NCI-H524 (cell line): ENCODE data around the gene LYL1.
A peak's percentile ranks its signal among the peaks of the same experiment; 100 is the strongest.

ENCODE experiments used
- DNase-seq, 2 experiments: peaks; one replicate each; lab custom pipeline; 2025; lab: John Stamatoyannopoulos, UW

The LYL1 gene

DNA sequence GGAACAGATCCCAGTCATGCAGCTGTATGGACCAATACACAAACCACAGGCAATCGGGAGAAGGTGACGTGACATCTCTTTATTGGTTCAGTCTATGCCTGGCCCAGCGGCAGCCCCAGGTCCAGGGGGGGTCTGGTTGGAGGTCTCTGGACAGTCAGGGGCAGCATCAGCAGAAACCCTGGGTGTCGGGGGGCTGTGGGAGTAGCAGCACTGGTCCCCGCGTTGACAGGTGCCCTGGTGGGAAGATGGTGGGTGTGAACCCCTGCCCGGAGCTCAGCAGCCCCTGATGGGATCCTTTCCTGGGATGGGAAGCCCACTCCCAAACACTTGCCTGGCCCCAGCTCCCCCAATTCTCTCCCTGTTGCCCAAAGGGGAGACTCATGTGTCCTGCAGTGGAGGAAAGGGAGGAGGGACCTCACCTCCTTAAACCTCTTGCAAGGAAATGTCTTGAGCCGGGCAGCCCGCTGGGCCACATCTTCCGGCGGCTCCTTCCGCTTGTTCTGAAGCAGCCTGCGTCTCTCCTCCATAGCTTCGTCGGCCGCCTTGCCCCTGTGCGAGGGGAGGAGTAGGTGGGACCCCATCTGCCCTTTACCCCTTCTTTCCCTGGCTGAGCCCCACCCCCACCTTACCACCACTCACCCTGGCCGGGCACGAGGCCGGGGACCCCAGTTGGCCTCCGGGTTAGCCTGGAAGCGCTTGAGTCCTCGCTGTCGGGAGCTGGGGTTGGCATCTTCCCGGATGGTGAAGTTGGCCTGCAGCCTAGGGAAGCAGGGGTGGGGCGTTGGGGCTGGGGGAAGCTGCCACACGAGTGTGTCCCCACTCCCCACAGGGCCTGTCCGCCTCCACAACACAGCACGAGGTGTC is 2.4 kb upstream of the LYL1 start:
- no peak for DNase-seq

DNA sequence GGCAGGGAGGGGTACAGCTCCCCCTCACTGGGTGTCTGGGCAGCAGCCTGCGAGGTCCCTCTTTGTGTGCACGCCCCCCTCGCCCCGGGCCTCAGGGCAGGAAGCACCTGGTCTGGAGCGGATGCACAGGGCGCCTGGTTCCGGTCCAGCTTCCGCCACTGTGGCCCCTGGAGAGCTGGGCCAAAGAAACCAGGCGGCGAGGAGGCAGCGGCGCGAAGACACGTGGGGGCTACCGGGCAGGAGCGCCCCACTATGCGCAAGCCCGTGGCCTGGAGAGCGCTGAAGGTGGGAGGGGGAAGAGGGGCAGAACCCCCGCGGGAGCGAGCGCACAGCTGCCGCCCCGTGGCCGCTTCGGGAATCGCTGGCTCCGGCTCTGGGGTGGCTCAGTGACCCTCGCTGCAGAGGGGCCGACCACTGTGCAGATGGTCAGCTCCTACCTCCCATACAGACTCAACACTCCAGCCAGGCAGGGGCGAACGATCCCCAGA is 1.7 kb upstream of the LYL1 start:
- peak in 1 of 2 experiments; percentile 24 for DNase-seq

DNA sequence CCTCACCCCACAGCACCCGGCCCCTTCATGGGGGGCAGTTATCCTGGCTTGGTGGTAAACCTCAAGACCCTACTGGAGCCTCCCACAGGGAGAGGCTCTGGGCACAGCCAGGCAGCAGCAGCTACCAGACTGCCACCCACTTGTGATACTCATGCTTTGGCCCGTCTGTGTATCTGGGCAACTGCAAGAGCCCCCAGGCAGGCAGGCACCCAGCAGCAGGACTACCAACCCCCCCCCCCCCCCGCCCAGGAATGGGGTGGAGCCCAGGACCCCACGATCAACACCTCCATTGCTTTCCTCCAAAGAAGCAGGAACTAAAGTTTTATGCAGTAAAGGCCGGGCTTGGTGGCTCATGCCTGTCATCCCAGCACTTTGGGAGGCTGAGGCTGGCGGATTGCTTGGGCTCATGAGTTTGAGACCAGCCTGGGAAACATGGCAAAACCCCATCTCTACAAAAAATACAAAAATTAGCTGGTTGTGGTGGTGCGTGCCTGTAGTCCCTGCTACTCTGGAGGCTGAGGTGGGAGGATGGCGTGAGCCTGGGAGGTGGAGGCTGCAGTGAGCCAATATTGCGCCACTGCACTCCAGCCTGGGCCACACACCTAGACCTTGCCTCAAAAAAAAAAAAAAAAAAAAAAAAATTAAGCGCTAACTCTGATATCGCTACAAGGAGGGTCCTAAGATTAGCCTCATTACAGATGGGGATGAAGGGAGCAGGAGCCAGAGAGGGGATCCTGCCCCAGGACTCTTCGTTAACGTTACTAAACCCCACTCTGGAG is 1.1 kb upstream of the LYL1 start:
- no peak for DNase-seq

DNA sequence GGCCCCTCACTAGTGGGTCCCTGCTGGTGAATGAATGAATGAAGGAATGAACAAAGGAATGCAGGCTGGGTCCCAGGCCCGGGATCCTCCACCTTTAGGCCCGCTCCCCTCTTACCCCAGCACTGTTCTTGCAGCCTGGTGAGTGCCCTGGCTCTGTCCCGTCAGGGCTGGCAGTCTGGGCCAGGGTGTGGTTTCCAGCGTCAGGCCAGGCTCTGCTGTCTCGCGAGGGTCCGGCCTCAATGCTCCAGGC is 317 bp downstream of the LYL1 start:
- DNase-seq, result no peak

DNA sequence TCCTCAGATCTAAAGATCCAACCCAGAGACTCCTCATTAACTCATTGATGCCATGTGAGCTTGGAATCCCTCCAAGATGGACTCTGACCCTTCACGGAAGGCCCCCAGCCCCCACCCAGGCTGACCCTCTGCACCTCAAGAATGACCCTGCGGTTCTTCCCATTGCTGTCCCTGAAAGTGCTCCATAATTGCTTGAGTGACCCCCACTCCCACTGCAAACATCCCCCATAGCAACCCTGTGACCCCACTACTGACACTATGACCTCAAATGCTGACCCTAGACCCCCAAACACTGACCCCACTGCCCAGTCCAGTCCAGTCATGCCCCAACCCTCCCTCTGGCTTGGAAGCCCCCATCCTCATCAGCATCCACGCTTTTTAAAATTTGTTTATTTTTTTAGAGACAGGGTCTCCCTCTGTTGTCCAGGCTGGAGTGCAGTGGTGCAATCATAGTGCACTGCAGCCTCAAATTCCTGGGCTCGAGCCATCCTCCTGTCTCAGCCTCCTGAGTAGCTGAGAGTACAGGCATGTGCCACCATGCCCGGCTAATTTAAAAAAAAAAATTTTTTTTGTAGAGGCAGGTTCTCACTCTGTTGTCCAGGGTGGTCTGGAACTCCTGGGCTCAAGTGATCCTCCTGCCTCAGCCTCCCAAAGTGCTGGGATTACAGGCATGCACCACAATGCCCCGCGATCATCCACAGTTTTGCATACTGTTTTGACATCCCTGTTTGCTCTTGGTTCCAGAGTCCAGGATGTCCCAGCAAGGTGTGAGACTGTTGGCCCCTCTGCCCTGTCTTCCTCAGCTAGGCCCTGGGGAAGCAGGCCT is 855 bp downstream of the LYL1 start:
- DNase-seq, result no peak

DNA sequence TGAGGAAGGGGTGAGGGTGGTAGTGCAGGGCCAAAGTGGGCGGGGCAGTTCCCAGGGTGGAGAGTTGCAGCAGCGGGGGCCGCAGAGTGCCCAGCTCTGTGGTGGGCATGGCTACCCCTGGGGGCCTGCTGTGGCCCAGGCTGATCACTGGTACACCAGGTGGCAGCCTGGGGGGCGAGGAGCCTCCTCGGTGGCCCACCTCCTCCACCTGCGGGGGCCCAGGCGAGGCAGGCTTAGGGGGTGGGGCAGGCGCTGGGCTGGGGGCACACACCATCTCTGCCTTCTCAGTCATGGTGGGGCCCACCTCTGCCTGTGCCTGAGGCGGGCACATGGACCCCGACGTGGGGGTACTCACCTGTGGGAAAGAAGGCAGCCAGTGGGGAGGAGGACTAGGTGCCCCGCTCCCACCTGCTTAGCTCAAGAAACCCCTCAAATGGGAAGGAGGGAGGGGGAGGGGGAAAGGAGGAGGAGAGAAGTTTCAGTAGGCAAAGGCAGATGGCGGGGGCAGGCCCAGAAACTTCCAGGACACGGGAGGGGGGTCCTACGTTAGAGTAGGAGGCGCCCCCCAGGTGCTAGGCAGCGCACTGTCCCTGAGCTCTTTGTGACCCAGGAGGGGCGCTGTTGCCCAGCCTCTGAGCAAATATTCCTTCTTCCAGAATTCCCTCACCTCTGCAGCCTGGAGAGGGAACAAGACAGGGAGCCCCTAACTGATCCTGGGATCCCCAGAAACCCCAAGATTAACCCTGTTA is 1.6 kb downstream of the LYL1 start:
- DNase-seq, result no peak

DNA sequence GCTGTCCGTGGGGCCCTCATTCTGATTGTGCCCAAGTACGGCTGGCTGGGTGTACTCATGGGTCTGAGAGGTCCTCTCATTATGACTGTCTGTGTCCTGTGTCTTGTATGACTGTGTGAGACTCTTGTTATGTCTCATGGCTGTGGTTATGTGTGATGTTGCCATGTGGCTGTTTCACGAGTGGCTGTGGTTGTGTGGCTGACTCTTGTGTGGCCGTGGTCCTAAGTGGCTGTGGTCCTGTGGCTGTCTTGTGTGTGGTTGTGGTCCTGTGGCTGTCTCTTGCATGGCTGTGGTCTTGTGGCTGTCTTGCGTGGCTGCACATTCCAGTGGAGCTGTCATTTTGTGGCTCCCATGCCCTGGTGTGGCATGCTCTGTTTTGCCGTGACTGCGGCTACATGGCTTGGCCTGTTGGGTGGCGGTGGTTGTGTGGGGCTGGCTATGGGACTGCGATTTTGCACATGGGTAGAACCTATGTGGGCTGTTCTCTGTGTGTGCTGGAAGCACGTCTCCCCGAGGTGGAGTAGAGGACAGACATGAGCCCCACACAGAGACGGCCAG is 2.5 kb downstream of the LYL1 start:
- no peak for DNase-seq

GRCh38 chr19:13099073-13099999 is 3.3 kb downstream of the LYL1 start:
- DNase-seq, result no peak

- DNase-seq, result peak in 1 of 2 experiments; percentile 46
These were observed 4.2 kb downstream of the LYL1 start for GRCh38 chr19:13098277-13099072.

DNA sequence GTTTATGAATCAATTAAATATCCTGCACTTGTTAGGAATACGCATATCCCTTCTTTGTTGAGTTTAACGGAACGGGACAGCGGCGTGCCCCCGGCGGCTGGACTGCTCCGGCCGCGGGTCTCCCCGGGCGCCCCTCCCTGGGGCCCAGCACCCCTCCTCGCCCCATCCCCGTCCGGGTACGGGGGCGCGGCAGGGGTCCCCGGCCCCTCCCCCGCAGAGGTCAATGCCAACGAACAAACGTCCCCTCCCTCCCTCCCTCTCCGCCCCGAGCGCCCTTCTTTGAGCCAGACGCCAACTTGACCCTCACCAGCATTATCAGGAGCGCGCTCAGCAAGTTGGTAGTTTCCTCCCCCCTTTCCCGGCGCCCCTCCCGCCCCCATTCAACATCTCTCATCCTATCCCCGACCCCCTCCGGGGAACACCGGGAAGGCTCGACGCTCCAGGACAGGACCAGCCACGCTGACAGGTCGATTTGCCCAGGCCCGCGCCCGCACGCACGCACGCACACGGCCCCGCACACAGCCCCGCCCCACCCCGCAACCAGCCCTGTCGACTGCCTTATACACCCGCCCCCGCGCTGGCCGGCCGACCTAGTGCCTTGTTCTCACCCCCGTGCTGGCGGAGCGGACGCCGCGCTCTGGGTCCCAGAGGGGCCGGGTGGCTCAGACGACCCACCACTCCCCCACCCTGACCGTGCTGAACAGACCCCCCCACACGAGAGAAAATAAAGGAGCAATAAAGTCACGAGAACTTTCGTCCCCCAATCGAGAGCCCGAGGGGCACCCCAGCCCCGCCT is 5.0 kb downstream of the LYL1 start:
- no peak for DNase-seq

- DNase-seq, result no peak
These were observed 5.6 kb downstream of the LYL1 start for GRCh38 chr19:13097033-13097462.

DNA sequence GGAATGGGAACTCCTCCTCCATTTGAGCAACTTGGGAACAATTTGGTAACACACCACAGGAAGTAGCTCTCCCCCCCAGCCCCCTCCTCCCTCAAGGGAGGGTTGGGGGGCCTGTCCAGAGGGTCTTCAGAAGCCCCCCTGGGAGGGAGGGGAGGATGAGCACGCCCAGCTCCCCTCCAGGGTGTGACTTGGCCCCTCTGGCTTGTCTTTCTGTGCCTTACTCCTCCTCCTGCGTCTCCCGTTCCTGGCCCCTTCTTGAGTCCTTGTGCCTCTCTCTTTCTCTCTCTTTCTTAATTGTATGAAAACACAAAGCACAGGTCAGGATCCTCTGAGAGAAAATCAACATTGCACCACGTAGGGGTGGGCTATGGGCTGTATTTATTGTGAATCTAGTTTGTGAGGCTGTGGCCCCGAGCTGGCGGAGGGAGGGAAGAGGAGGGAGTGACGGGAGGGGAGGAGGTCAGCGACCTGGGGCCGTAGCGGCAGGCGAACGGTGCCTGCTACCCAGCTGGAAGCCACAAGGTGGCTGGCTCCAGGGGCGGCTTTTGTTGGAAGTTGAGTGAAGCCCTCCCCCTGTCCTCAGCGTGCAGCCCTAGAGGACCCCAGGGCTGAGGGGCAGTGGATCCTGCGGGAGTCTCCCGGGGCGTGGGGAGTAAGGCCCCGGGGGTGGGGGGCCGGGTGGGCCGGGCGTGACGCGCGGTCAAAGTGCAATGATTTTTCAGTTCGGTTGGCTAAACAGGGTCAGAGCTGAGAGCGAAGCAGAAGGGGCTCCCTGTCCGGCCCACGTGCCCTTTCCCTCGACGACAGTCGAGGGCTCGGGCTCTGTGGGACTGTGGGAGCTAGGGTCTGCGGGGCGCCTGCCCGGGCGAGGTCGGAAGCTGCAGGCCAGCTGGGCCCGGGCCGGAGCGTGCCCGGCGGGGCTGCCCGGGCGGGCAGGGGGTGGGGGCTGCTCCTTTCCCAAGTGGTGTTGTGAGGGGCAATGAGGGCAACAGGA is 6.4 kb downstream of the LYL1 start:
- DNase-seq, result peak in 1 of 2 experiments; percentile 22

DNA sequence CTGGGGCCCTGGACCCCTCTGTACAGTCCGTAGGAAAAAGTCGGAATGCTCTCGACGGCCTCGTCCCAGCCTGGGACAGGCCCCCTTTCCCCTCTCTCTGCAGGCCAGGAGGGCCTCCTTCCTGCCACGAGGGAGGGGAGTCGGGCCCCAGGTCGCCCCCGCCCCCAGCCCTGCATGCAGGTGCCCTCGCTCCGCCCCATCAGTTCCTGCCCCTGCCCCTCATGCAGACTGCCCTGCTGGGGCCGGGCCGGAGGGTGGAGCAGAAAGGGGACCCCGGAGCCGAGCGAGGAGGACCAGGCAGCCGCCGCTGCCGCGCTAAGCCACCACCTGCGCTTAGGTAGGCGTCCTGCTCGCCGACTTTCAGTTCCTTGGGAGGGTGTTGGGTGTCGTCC is 7.3 kb downstream of the LYL1 start:
- no peak for DNase-seq

DNA sequence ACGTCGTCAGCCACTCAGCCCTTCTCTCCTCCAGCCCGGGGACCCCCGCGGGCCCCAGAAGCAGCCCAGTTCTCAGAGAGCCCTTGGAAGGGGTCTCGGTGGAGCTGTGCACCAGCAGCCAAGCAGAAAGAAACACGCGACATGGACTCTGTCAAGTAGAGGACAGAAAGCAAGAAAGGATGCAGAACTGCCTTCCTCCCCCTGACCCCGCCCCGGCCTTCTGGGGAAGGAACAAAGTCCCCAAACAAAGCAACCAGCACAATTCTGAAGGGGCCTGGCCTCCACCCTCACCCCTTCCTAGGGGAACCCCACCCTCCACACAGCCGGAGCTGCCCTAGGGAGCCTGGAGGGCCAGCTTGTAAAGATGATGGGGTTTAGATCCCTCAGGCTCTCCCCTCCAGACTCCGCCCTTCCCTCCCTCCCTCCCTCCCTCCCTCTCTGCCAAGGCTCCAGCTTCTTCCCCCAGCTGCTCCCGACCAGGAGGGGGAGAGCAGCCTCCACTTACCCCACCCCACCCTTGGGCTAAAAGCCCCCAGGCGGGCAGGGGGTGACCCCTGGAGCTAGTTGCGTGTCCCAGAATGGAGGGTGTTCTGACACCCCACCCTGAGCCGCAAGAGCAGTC is 7.8 kb downstream of the LYL1 start:
- peak in 1 of 2 experiments; percentile 33 for DNase-seq

DNA sequence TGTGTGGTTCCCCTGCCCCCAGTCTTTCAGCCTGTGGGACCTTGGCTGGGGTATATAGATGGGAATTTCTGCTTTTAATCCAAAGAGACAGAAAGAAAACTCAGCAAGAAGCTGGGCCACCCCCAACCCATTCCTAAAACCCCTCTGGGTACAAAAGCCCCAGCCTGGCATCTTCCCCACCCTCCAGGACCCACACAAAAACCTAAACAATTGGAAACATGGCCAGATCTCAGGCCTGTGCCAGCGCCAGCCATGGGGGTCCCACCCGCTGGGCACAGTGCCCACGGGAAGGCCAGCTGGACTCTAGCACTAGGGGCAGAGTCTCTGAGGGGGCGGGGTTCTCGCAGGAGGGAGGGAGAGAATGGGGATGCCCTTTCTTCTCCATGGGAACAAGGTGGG is 8.6 kb downstream of the LYL1 start:
- DNase-seq, result no peak

DNA sequence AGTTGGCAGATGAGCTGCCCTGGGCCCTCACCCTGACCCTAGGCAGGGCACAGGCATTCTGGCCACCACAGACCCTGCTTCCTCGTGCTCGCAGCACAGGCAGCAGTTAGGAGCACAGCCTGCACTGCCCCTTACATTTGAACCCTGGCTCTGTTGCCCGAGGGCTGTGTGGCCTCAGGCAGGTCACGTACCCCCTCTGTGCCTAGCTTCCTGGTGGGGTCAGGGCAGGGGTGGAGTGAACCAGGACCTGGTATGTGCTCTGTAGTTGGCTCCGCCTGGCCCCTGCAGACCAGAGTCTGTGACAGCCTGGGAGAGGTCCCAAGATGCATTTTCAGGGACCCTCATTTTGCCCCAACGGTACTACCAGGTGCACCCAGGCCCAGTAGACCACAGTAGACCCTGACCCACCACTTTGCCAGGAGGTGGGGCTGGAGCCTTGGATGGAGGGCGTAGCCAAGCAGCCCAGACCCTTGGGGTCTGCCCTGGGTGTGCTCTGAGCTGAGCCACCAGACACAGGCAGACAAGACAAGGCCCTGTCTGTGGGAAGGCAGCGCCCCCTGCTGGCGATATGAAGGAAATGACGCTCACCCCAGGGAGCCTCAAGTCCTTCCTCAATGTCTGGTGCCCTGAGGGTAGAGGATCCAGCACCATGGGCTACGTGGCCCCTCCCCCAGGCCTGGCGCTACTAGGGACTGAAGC is 9.1 kb downstream of the LYL1 start:
- peak; percentile 81 to 89 for DNase-seq
